Ramos (cell line): ENCODE measurements around the gene HLA-DRA.

ENCODE experiments used
- in situ Hi-C: fragments of 300-500 bp; cut with MboI; formaldehyde crosslinking; loops from one replicate; pipeline ENCODE4 v1.14.3; 2022; ENCODE audit warnings: low sequenced_read_pairs; ENCODE audit not compliant: unreplicated experiment

Gene HLA-DRA

DNA sequence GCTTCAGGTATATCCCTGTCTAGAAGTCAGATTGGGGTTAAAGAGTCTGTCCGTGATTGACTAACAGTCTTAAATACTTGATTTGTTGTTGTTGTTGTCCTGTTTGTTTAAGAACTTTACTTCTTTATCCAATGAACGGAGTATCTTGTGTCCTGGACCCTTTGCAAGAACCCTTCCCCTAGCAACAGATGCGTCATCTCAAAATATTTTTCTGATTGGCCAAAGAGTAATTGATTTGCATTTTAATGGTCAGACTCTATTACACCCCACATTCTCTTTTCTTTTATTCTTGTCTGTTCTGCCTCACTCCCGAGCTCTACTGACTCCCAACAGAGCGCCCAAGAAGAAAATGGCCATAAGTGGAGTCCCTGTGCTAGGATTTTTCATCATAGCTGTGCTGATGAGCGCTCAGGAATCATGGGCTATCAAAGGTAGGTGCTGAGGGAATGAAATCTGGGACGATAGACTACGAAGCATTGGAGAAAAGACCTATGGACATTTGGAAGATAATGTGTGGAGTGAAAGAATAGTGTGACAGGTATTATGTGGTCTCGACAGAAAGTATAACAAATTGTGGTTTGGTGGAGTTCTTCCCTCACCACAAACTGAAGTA, at the start of gene HLA-DRA:
Gene HLA-DRA, plus strand, starts transcription at position 286 of the 613 bp plus-strand sequence. Its CDS starts 64 bp downstream, at position 350.
- in situ Hi-C loops: no loop called here

DNA sequence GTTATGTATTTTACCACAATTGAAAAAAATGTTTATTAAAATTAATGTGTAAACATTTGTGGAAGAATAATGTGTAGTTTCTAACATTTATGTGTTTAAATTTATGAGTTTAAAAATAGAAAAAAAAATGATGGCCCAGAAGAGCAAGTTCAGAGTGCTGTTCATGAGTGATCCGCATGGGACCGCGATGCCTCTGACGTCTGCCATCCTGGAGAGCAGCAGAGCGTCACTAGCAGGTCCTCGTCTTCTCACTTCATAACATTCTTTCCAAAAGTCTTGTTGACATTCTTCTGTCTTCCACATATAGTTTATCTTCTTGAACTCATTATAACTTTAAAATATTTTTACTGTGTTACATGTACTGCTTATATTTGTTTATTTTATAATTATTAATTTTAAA, 48.2 kb upstream of the HLA-DRA start:
- in situ Hi-C loops: no loop called here

DNA sequence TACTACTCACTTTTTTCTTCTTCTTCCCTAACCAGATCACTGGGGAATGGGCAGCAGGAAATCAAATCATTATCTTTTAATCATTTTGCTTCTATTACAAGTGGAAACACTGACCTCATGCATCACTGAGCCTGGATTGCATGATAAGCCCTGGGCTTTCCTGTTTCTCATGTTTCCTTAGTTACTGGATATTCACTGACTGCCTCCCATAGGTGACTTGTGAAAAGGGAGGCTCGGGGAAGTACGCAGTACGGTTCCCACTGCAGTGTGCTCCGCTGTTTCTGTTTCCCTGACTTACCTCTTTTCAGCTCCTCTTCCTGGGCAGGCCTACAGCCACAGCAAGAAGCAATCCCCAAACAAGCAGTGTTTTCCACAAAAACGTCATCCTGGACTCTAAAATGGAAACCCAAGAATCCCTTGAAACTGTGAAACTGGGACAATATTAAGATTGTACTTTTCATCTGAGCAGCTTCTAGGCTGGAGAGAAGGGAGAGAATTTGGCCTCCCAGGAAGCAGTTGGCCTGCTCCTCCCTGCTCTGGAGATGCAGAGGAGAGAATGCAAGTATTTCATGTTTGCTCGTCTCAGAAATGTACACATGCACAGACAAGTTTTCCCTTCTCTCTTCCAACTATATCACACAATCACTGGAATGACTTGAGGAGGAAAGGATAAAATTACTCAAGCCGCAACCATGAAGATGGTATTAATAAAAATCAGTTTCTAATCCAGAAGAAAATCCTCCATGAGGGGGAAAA, 45.8 kb upstream of the HLA-DRA start:
- in situ Hi-C loops: no loop called here

DNA sequence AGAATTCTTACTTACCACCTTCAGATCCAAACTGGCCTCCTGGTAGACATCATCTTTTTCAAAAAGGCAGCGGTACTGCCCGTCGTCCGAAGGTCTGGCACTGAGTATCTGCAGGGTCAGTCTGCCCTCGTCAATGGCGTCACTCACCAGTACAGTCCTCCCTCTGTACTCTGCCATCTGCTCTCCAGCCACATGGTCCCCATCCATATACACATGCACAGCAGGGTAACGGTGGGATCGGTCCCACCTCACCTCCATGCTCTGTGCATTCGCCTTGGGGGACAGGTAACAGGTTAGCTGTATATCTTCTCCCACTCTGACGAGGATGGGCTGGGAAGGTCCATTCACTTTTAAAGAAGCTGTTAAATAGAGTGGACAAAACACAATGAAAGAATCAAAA, 43.7 kb upstream of the HLA-DRA start:
- in situ Hi-C loops: loop anchor here (5.0 kb wide), 1 partner anchor 149 kb away; no protein-coding TSS in a partner anchor

DNA sequence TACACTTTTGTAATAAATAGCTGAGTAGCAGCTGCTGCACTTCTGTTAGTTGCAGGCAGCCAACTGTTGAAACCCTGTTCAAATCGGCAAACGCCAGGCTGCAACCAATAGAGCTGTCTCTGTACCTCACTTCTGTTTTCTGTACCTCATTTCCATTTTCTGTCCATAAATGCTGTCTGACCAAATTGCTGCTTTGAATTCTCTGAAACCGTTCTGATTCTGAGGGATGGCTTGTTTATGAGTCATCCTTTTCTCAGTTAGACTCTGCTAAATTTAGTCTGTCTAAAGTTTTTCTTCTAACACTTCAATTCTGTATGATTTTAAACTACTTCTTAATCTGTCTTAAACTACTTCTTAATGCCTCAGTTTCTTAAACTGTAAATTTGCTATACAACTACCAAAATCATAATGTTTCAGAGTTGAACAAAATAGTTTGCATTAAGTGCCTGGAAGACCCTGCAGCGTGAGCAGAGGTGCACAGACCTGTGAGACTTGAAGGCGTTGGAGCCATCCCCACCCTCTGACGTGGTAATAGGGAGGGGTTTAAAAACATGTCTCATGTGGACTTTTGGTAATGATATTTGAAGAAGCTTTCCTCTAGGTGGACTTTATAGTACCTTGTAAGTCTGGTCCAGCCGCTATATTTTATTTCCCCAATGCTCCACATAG, 42.3 kb upstream of the HLA-DRA start:
- in situ Hi-C loops: loop anchor here (5.0 kb wide), 1 partner anchor 150 kb away; no protein-coding TSS in a partner anchor

DNA sequence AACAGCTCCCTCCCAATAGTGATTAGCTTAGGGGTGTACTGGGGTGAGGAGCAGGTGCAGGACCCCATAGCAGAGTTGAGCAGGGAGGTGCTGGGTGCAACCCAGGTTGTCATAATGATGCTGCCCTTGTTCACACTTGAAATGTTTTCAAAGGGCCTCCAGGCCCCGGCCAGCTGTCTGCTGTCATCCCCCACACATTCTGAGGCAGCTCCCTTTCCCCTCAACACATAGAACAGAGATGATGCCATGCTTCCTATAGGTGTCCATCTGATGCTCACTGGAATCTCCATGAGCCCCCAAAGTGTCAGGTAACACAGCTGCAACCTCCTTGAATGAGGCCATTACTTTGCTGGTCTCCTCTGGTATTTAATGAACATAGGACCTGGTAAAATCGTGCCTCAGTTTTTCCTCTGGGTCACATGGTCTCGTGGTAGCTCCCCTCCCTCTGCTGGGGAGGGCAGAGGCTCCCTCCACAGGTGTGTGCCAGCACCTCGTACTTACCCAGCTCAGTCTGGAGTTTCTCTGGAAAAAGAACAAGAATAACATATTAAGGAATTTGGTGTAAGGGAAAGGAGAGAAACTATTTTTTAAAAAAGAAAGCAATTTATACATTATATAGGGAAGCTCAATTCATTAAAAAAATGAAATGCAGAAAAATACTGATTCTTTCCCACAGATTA, 38.3 kb upstream of the HLA-DRA start:
- in situ Hi-C loops: no loop called here

DNA sequence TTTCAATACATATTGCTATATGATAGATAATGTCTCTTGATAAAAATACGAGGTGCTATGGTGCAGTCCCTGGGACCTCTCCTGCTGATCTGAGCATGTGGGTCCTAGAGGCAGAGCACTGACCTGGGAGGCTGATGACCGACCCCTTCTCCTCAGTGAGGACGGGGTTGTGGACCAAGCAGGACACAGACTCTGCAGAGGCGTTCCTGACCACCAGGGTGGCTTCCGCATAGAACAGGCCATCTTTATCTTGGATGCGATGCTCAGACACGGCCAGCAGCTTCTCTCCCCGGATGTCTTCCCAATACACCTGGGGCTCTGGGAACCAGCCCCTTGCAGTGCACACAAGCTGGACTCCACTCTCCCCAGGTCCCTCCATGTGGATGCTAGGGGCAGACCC, 36.9 kb upstream of the HLA-DRA start:
- in situ Hi-C loops: no loop called here

- in situ Hi-C loops: no loop called here
Measured at GRCh38 chr6:32405656-32406055, 34.0 kb upstream of the HLA-DRA start.

DNA sequence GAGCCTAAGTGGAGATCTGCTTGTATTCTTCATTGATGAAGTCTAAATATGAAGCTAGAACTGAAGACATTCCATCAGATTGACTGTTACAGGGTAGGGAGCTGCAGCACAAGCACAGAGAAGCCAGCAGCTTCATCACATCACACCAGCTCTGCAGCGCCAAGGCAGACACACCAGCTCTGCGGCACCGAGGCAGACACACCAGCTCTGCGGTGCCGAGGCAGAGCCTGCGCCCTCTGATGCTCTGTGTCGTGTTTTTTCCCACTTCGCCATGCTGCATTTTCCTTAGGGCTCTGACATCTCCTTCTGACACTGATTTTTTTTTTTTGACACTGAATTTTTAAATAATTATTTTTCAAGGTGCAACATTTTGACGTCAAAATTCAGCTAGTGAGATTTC, 33.5 kb upstream of the HLA-DRA start:
- in situ Hi-C loops: no loop called here

DNA sequence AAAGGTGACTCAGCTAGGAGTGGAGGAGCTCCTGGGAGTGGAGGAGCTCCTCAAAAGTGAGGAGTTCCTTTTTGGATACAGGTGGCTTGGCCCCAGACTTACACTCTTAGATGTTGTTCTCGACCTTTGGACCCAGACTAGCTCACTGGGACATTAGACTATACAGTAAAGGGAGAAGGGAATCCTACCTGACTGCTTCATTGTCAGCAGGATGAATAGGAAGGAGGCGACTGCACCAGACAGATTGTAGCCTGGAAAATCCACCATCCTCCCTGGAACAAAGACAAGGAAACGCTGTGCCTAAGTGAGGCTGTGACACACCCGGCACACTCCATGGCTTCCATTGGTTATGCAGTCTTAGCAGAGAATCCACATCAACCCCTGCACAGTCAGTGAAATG, 32.8 kb upstream of the HLA-DRA start, which contains the start of gene BTNL2:
Gene BTNL2, minus strand, starts transcription at position 325 of the 400 bp plus-strand sequence. Its CDS starts 58 bp downstream, at position 267.
- in situ Hi-C loops: no loop called here

GRCh38 chr6:32410906-32411305, 28.8 kb upstream of the HLA-DRA start:
- in situ Hi-C loops: no loop called here

DNA sequence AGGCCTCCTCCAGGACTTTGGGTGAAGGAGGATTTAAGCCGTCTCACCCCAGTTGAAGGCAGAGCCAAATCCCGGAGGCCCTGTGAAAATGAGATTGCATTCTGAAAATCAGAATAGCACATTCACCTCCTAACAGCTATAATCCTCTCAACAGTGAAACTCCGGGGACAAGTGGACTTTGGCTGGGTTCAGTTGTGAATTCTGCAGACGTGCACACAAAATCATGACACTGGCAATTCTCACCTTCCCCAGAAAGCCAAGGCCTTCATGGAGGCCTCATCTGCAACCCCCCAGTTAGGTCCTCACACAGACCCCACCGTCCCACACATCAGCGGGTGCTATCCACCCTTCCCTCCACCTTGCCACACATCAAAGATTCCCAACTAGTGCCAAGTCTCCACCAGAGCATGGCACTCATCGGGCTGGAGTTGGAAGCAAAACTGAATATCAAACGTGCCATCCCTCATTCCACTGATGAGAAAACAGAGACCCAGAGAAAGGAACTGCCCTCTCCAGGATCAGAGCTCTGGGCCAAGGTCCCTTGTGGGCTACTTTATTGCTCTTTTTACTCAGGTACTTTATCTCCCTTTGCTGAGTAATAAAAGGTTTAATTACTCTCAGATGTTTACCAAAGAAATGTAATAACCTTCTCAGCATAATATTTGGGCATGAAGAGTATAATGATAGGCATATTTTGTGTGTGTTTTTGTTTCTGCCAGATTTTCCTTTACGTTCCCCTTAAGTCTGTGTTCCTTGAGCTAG, 27.9 kb upstream of the HLA-DRA start:
- in situ Hi-C loops: no loop called here

GRCh38 chr6:32413427-32414047, 26.1 kb upstream of the HLA-DRA start:
- in situ Hi-C loops: no loop called here

DNA sequence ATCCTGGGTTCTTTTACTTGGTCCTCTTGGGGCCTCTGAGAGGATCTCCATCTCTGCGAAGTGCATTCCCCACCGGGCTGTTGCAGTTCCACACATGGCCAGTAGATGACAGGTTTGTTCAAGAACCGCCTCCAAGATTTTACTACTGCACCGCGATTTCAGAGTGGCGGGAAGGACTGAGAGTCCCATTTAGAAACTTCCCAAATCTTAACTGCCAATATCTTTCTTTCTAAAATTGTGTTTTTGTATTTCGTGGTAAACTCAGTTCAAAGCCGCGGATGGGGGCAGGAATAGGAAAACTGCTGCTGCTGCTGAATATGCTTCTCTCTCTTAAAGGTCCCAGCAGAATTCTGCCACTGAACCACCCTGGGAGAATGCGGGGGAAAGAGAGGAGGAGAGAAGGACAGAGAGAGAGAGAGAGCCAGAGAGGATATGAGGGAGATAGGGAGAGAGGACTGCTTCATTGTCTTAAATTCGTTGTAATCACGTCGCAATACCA, 24.1 kb upstream of the HLA-DRA start:
- in situ Hi-C loops: no loop called here

DNA sequence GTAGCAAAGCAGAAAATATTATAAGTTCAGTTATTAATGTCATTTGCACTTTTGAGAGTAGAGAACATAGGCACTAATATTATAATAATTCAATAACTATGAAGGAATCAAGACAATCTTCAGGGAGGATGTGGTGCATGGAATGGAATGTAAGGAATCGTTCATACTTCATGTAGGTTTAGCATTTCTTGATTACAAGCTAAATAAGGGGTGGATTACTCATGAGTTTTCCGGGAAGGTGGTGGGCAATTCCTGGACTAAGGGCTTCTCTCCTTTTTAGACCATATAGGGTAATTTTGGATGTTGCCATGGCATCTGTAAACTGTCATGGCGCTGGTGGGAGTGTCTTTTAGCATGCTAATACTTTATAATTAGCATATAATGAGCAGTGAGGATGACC, 23.7 kb upstream of the HLA-DRA start:
- in situ Hi-C loops: no loop called here

GRCh38 chr6:32424589-32425300, 14.9 kb upstream of the HLA-DRA start:
- in situ Hi-C loops: loop anchor here (5.0 kb wide), 2 partner anchors 273 to 368 kb away; no protein-coding TSS in a partner anchor

- in situ Hi-C loops: no loop called here
Measured at GRCh38 chr6:32426338-32426737, 13.3 kb upstream of the HLA-DRA start.

- in situ Hi-C loops: no loop called here
Measured at GRCh38 chr6:32427218-32427617, 12.5 kb upstream of the HLA-DRA start.
